ENCODE data around the gene TRPT1. TPM values are rescaled to one million over a fixed set of nuclear protein-coding genes. Genes with fewer than 3 reads are reported as not detected.

TRPT1 gene
- total RNA-seq, 1 experiment from 2014 or later = 66.1 TPM

- no TSS peak for BruUV-seq (replicated peaks)
- peak; percentile 80 for DNase-seq (ENCODE audit: low read depth, low spot score)
- TF ChIP-seq POLR2AphosphoS5 (IDR thresholded peaks at IDR 0.05; ENCODE audit: low read depth, low read length) (no peak), TCF7L2 (IDR thresholded peaks at IDR 0.05; ENCODE audit: low read depth, low read length) (no peak), SIN3A (IDR thresholded peaks at IDR 0.05; ENCODE audit: borderline replicate concordance, insufficient read depth, low read depth, low read length) (no peak)
- TF ChIP-seq, protein P1, sequence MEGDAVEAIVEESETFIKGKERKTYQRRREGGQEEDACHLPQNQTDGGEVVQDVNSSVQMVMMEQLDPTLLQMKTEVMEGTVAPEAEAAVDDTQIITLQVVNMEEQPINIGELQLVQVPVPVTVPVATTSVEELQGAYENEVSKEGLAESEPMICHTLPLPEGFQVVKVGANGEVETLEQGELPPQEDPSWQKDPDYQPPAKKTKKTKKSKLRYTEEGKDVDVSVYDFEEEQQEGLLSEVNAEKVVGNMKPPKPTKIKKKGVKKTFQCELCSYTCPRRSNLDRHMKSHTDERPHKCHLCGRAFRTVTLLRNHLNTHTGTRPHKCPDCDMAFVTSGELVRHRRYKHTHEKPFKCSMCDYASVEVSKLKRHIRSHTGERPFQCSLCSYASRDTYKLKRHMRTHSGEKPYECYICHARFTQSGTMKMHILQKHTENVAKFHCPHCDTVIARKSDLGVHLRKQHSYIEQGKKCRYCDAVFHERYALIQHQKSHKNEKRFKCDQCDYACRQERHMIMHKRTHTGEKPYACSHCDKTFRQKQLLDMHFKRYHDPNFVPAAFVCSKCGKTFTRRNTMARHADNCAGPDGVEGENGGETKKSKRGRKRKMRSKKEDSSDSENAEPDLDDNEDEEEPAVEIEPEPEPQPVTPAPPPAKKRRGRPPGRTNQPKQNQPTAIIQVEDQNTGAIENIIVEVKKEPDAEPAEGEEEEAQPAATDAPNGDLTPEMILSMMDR (IDR thresholded peaks at IDR 0.05) = no peak
- TF ChIP-seq, protein P2, sequence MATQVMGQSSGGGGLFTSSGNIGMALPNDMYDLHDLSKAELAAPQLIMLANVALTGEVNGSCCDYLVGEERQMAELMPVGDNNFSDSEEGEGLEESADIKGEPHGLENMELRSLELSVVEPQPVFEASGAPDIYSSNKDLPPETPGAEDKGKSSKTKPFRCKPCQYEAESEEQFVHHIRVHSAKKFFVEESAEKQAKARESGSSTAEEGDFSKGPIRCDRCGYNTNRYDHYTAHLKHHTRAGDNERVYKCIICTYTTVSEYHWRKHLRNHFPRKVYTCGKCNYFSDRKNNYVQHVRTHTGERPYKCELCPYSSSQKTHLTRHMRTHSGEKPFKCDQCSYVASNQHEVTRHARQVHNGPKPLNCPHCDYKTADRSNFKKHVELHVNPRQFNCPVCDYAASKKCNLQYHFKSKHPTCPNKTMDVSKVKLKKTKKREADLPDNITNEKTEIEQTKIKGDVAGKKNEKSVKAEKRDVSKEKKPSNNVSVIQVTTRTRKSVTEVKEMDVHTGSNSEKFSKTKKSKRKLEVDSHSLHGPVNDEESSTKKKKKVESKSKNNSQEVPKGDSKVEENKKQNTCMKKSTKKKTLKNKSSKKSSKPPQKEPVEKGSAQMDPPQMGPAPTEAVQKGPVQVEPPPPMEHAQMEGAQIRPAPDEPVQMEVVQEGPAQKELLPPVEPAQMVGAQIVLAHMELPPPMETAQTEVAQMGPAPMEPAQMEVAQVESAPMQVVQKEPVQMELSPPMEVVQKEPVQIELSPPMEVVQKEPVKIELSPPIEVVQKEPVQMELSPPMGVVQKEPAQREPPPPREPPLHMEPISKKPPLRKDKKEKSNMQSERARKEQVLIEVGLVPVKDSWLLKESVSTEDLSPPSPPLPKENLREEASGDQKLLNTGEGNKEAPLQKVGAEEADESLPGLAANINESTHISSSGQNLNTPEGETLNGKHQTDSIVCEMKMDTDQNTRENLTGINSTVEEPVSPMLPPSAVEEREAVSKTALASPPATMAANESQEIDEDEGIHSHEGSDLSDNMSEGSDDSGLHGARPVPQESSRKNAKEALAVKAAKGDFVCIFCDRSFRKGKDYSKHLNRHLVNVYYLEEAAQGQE (IDR thresholded peaks at IDR 0.05; ENCODE audit: insufficient read depth in 1 of 2, low read depth in 2 of 2, low read length in 1 of 2) = no peak
- intact Hi-C loops (cut with micrococcal nuclease; ENCODE audit: unreplicated experiment) = loop anchor here (10.0 kb wide), 1 partner anchor 64 kb away; the partner anchor contains the start of genes CATSPERZ and ESRRA
- peak; percentile 81 for ATAC-seq
- POLR2A ChIA-PET = interaction anchor here (1.0 kb wide), 1 partner anchor 13 kb away, joined by 9 read pairs; no protein-coding TSS in a partner anchor
- Histone ChIP-seq H3K27me3 (ENCODE audit: control insufficient read depth, insufficient read depth, low read length) (no peaks in the 10 kb centered on the region), H3K4me3 (ENCODE audit: low read depth in 2 of 2, low read length in 2 of 2) (peak overlapping the region; percentile 53 to 59), H3K27ac (ENCODE audit: low read length) (peak overlapping the region; percentile 97; the same call in 1 of the 2 replicates), H3K36me3 (ENCODE audit: control insufficient read depth, insufficient read depth, low read length) (peaks cover 3% of the 10 kb centered on the region; the same call in 1 of the 2 replicates), H3K4me1 (ENCODE audit: control insufficient read depth, insufficient read depth, low read length) (peaks cover 30% of the 10 kb centered on the region), H3K9me3 (ENCODE audit: control insufficient read depth, insufficient read depth, low read depth, low read length) (no peaks in the 10 kb centered on the region)
- in situ Hi-C loops (cut with HindIII; ENCODE audit: low pct_unique_long_range_greater_than_20kb, low sequenced_read_pairs) = no loop called here
- CTCF ChIA-PET = interaction anchor here (0.5 to 0.7 kb wide), 3 partner anchors 76 to 681 kb away, joined by 3 to 4 read pairs (median 3); partner anchors contain the start of gene TRMT112
These were observed 15.2 kb upstream of the TRPT1 start for GRCh38 chr11:64241241-64241490.

- Histone ChIP-seq H3K4me1 (ENCODE audit: control insufficient read depth, insufficient read depth, low read length) (peaks cover 30% of the 10 kb centered on the region), H3K27ac (ENCODE audit: low read length) (peak within 1 kb of the TSS; percentile 97), H3K27me3 (ENCODE audit: control insufficient read depth, insufficient read depth, low read length) (no peaks in the 10 kb centered on the region), H3K4me3 (ENCODE audit: low read depth in 2 of 2, low read length in 2 of 2) (peak within 1 kb of the TSS; percentile 59 to 60), H3K36me3 (ENCODE audit: control insufficient read depth, insufficient read depth, low read length) (peaks cover 3% of the 10 kb centered on the region; the same call in 1 of the 2 replicates), H3K9me3 (ENCODE audit: control insufficient read depth, insufficient read depth, low read depth, low read length) (no peaks in the 10 kb centered on the region)
- BruUV-seq (replicated peaks) = TSS peak; percentile 91
- intact Hi-C loops (cut with micrococcal nuclease; ENCODE audit: unreplicated experiment) = loop anchor here (10.0 kb wide), 1 partner anchor 64 kb away; the partner anchor contains the start of genes CATSPERZ and ESRRA
- peak; percentile 78 for DNase-seq (ENCODE audit: low read depth, low spot score)
- ATAC-seq = peak; percentile 69
- in situ Hi-C loops (cut with HindIII; ENCODE audit: low pct_unique_long_range_greater_than_20kb, low sequenced_read_pairs) = no loop called here
- TF ChIP-seq, protein P2 (IDR thresholded peaks at IDR 0.05; ENCODE audit: insufficient read depth in 1 of 2, low read depth in 2 of 2, low read length in 1 of 2) = no peak
- TF ChIP-seq SIN3A (IDR thresholded peaks at IDR 0.05; ENCODE audit: borderline replicate concordance, insufficient read depth, low read depth, low read length) (peak; percentile 83; the same call in 1 of the 2 replicates), POLR2AphosphoS5 (IDR thresholded peaks at IDR 0.05; ENCODE audit: low read depth, low read length) (peak; percentile 84), TCF7L2 (IDR thresholded peaks at IDR 0.05; ENCODE audit: low read depth, low read length) (peak; percentile 48; the same call in 1 of the 2 replicates)
- TF ChIP-seq, protein P1 (IDR thresholded peaks at IDR 0.05) = no peak
- CTCF ChIA-PET = interaction anchor here (0.5 to 0.7 kb wide), 3 partner anchors 75 to 682 kb away, joined by 3 to 4 read pairs (median 3); partner anchors contain the start of gene TRMT112
- POLR2A ChIA-PET = interaction anchor here (1.0 kb wide), 1 partner anchor 13 kb away, joined by 9 read pairs; no protein-coding TSS in a partner anchor
These were observed 14.7 kb upstream of the TRPT1 start, which contains the start of gene FKBP2 for GRCh38 chr11:64240435-64241240. Gene FKBP2, plus strand, starts transcription at chr11:64241095. Its CDS starts 1,293 bp downstream, at chr11:64242388.

Measured in Panc1 (cell line).